Suprapubic skin (tissue), 4 donors: ENCODE data around the gene ZNF730.

Experiments
- EP300 ChIP-seq: sonication (generic); formaldehyde crosslinking; IDR thresholded peaks from one replicate; pipeline ENCODE4 v1.6.1; 2017; ENCODE audit warnings: antibody characterized with exemption
- POLR2A ChIP-seq, 2 donors: fragments of 450-650 bp; IDR thresholded peaks; one replicate each; pipeline ENCODE4 v1.6.1; 2017; ENCODE audit warnings: antibody characterized with exemption in 2 of 2, mild to moderate bottlenecking in 2 of 2, moderate library complexity in 2 of 2
- POLR2AphosphoS5 ChIP-seq, 3 donors: sonication (generic); formaldehyde crosslinking; IDR thresholded peaks; one replicate each; pipeline ENCODE4 v1.6.1; 2017; ENCODE audit warnings: antibody characterized with exemption in 3 of 3
- TF ChIP-seq, protein P1 (sequence below), 2 donors: fragments of 200-600 bp in 1 of 2; fragments of 450-650 bp in 1 of 2; sonication (generic) in 1 of 2; IDR thresholded peaks; one replicate each; pipeline ENCODE4 v1.5.1; 2016 to 2019; ENCODE audit warnings: antibody characterized with exemption in 2 of 2, mild to moderate bottlenecking in 1 of 2, moderate library complexity in 1 of 2

DNA sequence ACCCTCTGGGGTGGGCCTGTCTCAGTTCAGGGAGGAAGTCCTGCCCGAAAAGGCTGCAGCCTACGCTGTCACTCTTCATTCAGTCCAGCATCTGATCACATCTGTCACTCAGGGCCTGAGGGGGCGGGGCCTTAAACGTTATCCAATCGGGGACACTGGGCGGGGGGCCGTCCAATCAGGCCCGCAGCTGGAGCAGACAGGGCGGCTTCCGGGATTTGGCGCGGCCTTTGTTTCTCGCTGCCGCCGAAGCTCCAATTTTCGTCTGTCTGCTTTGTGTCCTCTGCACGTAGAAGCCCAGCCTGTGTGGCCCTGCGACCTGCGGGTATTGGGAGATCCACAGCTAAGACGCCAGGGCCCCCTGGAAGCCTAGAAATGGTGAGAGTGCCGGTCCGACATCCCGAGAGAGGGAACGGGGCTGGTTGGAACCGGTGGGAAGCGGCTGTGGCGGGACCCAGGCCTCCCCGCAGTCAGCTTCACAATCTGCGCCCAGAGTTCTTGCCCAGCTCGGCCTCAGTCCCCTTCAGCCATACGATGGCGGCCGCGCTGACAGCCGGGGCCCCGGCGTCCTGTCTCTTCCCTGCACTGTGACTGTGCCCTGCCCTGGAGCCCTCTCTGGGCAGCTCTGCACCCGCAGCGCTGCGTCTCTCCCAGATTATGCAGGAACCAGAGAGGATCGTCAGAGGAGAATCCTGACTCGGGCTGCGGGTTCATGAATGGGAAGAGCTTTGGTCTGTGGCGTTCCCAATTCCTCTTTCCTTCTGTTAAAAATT is at the start of gene ZNF730:
- TF ChIP-seq POLR2A (IDR thresholded peaks at IDR 0.05) (no peak), EP300 (no peak), POLR2AphosphoS5 (IDR thresholded peaks at IDR 0.05) (no peak)
- TF ChIP-seq, protein P1, sequence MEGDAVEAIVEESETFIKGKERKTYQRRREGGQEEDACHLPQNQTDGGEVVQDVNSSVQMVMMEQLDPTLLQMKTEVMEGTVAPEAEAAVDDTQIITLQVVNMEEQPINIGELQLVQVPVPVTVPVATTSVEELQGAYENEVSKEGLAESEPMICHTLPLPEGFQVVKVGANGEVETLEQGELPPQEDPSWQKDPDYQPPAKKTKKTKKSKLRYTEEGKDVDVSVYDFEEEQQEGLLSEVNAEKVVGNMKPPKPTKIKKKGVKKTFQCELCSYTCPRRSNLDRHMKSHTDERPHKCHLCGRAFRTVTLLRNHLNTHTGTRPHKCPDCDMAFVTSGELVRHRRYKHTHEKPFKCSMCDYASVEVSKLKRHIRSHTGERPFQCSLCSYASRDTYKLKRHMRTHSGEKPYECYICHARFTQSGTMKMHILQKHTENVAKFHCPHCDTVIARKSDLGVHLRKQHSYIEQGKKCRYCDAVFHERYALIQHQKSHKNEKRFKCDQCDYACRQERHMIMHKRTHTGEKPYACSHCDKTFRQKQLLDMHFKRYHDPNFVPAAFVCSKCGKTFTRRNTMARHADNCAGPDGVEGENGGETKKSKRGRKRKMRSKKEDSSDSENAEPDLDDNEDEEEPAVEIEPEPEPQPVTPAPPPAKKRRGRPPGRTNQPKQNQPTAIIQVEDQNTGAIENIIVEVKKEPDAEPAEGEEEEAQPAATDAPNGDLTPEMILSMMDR (IDR thresholded peaks at IDR 0.05) = no peak
